ENCODE results near the gene PLEKHA6. TPM values are rescaled to one million over a fixed set of nuclear protein-coding genes. Genes with fewer than 3 reads are reported as not detected.

PLEKHA6 gene
- total RNA-seq, 1 donor from 2014 or later = 4.9 TPM

DNA sequence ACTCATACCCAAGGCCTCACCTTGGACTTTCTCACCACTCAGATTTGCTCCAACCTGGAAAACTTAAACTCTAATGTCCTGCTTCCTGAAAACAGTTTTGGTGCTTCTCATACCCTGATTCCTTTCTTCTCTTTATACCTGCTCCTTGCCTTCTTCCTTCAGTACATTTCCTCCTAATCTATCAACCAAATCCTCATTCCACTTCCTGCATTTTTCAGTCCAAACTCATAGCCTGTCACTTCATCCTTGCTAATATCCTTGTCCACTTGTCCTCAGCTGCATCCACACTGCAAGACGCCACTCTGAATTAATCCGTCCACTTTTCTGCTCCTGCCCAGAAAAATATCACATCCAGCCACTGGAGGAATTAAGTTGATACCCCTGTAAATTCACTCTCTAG, 26.0 kb upstream of the PLEKHA6 start:
- no peak overlapping the region for H3K27ac ChIP-seq
- no peak for TF ChIP-seq CTCF (IDR thresholded peaks at IDR 0.05)
- H3K4me1 ChIP-seq = no peaks in the 10 kb centered on the region
- H3K27me3 ChIP-seq = no peaks in the 10 kb centered on the region
- no peak overlapping the region for H3K4me3 ChIP-seq
- no peak for DNase-seq (ENCODE audit: low spot score in 2 of 2)
- H3K36me3 ChIP-seq = no peaks in the 10 kb centered on the region
- H3K9me3 ChIP-seq = no peaks in the 10 kb centered on the region
- intact Hi-C loops (cut with DNase I) = no loop called here

DNA sequence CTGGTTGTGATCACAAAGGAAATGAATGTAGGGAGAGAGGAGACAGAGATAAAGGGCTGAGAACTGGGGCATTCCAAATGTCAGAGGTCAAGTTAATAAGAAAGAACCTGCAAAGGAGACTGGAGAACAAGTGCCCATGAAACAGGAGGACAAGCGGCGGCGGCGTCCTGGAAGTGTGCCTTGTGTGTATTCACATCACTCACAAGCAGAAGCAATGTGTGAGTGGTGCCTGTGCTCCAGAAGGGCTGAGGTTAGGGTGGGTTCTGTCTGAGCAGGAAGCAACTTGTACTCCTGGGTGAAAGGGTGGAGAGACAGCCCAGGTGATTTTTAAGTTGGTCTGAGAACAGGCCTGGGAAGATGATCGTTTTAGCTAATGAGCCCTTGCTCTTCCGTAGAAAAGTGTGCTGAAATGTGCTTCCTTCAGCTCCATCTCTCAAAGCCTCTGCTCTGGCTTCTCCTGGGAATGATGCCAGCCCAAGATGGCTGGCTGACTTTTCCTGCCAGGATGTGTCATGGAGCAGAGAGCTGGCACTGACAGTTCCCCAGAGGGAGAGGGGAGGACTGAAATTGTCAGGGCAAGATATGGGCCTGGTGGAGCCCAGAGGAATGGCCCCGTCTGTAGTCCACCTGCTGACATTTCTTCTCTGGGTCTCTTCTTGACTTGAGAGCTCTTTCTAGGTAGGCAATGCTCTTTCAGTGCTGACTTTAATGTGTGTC, 25.1 kb upstream of the PLEKHA6 start:
- DNase-seq (ENCODE audit: low spot score in 2 of 2) = no peak
- Histone ChIP-seq H3K9me3 (no peaks in the 10 kb centered on the region), H3K4me3 (no peak overlapping the region), H3K4me1 (no peaks in the 10 kb centered on the region), H3K27me3 (no peaks in the 10 kb centered on the region), H3K36me3 (no peaks in the 10 kb centered on the region), H3K27ac (no peak overlapping the region)
- TF ChIP-seq CTCF (IDR thresholded peaks at IDR 0.05) = no peak
- intact Hi-C loops (cut with DNase I) = no loop called here

DNA sequence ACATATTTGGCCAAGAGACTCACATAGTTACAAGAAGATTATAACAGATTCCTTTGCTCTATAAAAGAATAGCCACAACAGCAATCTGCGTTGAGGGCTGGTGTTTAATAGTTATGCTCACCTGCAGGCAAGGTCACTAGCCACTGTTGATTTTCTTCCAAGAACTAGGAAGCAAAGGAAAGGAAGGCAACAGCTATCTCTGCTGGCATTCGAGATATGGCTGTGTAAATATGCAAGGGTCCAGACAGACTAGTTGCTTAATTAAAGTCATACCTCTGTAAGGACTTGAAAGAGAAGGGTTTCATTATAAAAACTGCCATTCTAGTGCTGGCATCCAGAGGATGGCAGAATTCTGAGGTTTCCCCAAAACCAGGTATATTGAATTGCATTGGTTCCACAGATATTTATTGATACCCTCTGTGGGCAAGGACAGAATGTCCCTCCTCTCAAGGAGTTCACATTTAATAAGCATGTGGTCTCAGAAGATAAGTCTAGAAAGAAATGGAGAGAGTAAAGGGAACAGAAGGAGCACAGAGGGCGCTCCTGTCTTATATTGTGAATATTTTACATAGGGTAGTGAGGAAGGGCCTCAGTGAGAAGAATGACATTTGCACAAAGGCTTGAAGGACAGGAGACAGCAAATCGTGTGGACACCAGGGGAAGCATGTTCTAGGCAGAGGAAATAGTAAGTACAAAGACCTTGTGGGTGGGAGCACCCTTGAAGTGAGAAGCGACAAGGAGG, 23.6 kb upstream of the PLEKHA6 start:
- intact Hi-C loops (cut with DNase I) = no loop called here
- peaks cover 0 to under 1% of the 10 kb centered on the region in 2 donors for H3K4me1 ChIP-seq
- no peaks in the 10 kb centered on the region for H3K9me3 ChIP-seq
- no peaks in the 10 kb centered on the region for H3K27me3 ChIP-seq
- H3K4me3 ChIP-seq = no peak overlapping the region
- no peak overlapping the region for H3K27ac ChIP-seq
- TF ChIP-seq CTCF (IDR thresholded peaks at IDR 0.05) = no peak
- DNase-seq (ENCODE audit: low spot score in 2 of 2) = no peak
- no peaks in the 10 kb centered on the region for H3K36me3 ChIP-seq

DNA sequence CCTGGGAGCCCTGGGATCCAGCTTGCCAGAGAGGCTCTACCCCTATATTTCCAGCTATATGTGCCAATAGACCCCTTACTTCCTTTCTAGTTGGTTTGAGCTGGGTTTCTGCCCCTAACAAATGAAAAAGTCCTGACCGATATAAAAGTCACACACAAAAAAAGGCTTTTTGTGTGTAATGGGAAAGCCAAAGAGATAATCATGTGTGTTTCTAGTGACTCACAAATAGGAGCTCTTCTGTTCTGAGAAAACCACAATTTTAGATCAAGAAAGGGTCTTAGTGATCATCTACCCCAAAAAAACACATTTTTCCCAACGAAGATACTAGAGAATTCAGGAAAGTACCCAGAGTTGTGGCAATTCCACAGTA, 23.0 kb upstream of the PLEKHA6 start:
- TF ChIP-seq CTCF (IDR thresholded peaks at IDR 0.05) = no peak
- H3K36me3 ChIP-seq = no peaks in the 10 kb centered on the region
- peaks cover 0 to 7% of the 10 kb centered on the region in 2 donors for H3K4me1 ChIP-seq
- no peak for DNase-seq (ENCODE audit: low spot score in 2 of 2)
- no peak overlapping the region for H3K4me3 ChIP-seq
- H3K9me3 ChIP-seq = no peaks in the 10 kb centered on the region
- intact Hi-C loops (cut with DNase I) = no loop called here
- no peak overlapping the region for H3K27ac ChIP-seq
- H3K27me3 ChIP-seq = no peaks in the 10 kb centered on the region

GRCh38 chr1:204380293-204380831, 20.6 kb upstream of the PLEKHA6 start:
- no peak for TF ChIP-seq CTCF (IDR thresholded peaks at IDR 0.05)
- Histone ChIP-seq H3K9me3 (no peaks in the 10 kb centered on the region), H3K4me1 (peaks cover 3 to 13% of the 10 kb centered on the region in 2 donors), H3K27ac (no peak overlapping the region), H3K27me3 (no peaks in the 10 kb centered on the region), H3K36me3 (no peaks in the 10 kb centered on the region), H3K4me3 (no peak overlapping the region)
- intact Hi-C loops (cut with DNase I) = no loop called here
- no peak for DNase-seq (ENCODE audit: low spot score in 2 of 2)

Data from ascending aorta (tissue), 2 donors.